Measurements from ENCODE around the gene ANKRD13A.
"Not testable (repeated sequence)": the region's sequence is repeated elsewhere in the genome, so short reads cannot be mapped to it uniquely, and the experiment has no call there.

Gene ANKRD13A

DNA sequence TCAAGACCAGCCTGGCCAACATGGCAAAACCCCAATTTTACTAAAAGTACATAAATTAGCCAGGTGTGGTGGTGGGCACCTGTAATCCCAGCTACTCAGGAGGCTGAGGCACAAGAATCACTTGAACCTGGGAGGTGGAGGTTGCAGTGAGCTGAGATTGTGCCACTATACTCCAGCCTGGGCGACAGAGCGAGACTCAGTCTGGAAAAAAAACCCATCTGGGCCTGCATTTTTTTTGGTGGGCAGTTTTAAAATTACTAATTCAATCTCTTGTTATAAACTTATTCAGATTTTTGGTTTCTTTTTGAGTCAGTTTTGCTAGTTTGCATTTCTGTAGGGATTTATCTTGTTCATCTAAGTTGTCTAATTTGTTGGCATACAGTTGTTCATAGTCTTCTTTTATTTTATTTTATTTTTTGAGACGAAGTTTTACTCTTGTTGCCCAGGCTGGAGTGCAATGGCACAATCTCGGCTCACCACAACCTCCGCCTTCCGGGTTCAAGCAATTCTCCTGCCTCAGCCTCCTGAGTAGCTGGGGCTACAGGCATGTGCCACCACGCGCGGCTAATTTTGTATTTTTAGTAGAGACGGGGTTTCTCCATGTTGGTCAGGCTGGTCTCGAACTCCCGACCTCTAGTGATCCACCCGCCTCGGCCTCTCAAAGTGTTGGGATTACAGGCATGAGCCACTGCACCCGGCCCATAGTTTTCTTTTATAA lies 9.6 kb downstream of the ANKRD13A start:
- DNase-seq: not testable (repeated sequence)

DNA sequence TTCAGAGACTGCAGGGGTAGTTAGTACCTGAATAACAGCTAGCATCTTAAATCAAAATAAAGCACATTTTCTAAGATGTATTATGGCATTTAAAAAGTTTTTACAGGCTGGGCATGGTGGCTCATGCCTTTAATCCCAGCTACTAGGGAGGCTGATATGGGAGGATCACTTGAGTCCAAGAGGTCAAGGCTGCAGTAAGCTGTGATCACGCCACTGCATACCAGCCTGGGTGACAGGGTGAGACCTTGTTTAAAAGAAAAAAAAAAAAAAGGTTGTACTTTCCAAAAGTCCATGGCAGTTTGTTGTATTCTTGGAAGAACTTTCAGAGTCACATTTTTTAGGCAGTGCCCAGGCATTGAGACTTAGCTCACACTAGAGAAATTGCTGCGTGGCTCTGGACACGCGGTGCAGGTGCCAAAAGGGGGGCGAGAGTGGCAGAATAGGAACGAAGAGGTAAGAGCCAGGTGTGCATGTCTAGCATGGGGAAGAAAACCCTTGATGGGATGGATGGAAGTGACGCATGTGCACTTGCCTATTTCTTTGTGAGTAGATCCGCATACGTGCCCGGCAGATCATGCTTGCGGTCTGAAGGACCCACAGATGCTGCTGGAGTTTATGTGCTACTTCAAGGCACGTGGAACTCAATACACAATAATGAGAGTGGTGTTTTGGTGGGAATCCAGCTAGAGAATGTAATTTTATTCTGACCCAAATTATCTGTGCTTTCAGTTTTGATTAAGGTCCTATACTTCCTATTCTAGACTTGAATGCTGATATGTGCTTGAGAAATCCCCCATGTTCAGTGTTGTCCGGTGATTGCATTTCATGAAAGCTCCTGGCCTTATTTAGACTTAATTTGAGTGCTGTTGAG lies 11.9 kb downstream of the ANKRD13A start:
- DNase-seq: peak; percentile 26

DNA sequence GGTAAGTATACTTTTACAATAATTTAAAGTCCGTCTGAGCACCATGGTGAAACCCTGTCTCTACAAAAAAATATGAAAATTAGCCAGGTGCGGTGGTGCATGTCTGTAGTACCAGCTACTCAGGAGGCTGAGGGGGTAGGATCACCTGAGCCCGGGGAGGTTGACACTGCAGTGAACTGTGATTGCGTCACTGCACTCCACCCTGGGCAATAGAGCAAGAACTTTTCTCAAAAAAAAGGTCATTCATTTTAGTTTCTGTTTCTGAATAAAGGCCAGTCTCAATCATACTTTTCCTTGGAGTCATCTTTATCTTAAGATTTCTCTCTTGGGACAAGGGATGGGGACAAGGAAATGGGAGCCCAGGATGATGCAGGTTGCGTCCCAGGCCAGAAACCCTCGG lies 12.9 kb downstream of the ANKRD13A start:
- peak; percentile 14 for DNase-seq

DNA sequence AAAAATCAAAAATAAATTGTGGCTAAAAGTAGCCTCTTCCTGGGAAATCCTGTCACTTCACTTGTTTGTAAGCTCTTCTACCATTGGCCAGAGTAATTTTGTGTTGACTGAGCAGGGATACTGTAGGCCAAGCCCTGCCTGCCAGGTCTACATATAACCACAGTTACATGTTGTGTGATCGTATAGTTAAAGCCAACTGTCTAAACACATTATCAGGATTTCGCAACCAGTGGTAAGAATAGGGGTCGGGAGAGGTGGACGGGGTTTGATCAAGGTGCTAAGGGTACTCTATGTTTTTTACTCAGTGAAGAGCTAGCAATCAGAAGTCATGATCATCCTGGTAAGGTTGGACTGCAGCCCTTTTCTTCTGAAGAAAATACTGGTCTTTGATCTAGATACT lies 13.4 kb downstream of the ANKRD13A start:
- DNase-seq: no peak

DNA sequence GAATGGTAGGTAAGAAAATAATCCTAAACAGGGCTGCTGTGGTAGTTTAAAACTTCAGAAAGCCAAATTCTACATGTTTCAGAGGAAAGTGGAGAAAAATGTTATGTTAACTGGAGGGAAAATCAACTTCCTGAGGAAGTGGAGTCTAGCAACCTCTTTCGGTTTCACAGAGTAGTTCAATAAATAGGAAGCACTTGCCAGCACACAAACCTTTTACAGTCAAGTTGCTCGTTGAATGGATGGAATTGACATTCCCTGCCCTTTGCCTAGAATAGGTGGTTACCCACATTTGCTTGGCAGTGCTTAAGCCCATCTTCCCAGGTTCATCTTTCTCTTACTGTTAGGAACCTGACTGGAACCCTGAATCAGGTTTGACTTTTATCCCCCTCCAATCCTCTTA lies 15.9 kb downstream of the ANKRD13A start:
- DNase-seq: no peak

DNA sequence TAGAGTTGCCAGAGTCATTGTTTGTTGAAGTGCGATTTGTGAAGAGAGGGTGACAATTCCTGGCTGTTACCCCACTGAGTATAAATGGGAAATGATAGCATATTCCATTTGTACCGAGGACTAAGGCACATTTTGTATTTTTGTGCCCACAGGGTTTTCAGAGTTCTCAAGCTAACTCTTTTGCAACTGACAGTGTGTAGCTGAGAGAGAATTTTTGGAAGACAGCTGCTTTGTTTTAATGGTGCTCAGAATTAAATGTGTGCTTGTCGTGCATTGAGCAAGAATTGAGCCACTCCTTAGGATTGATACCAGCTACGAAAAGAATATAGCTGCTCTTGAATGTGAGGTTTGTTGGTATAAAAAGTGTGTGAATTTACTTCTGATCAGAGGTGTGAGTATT lies 21.7 kb downstream of the ANKRD13A start:
- no peak for DNase-seq

DNA sequence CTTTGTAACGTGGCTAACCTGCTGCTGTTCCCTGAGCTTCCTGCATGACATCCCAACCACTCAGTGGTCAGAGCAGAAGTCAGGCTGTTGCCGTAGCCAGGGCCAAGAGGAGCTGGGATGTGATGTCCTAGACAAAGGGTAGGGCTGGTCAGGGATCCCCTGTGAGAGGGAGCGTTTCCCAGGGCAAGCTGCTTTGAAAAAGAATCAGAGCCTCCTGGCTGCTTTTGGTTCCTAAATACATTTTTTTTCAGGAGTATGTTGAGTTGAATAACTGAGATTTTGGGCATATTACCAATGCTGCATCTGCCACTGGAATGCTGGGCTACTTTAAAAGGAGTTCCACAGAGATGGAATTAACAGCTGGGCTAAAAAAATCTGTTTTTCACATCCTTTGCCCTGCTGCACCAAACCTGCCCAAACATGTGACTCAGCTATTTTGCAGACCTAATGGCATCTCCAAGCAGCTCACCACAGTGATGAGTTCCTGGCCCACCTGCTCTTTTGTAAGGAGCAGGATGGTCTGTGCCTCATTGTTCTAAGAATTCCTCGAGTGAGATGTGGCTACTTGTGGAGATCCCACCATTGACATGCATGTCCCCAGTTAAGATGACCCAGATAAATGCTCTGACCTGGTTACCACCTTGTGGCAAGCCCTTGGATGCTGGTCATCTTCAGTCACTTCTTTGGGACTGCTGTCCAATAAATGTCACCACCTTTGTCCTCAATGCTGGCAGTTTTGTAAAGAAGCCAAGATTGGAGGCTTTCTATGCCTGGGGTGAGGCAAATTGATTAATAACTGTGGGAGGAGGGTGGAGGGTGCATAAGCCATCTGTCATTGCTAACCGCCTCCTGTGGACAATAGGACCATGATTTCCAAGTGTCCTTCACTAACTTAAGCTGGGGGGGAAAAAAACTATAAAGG lies 24.1 kb downstream of the ANKRD13A start:
- DNase-seq: no peak

DNA sequence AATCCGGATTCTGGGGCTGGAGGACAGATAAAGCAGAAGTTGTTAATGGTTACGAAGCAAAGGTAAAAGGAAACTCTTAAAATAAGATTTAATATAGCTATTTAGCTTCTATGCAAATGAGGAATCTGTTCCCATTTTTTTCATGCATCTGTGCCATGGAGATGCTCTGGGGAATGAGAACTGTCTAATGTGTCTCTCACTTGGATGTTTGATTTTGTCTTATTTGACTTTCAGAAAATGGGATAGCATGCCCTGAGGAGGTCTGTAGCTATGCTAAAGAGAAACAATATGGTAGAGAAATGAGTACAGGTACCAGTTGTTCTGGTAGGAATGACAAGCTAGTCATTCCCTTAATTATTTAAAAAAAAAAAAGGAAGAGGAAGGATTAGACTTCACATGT lies 24.8 kb downstream of the ANKRD13A start:
- DNase-seq: no peak

DNA sequence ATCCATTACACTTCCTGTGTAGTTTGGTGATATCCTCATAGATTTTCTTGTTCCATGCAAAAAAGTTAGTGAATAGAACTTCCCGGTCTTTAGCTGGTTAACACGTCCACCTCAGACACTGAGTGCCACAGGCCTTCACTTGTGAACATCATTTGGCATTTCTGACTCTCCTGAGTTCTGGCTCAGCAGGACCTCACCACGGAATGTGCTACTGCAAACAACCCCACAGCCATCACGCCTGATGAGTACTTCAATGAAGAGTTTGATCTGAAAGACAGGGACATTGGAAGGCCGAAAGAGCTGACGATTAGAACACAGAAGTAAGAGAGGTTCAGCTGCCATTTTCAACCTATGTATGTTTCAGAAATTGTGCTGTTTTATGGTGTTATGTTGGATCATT lies 29.1 kb downstream of the ANKRD13A start:
- no peak for DNase-seq

DNA sequence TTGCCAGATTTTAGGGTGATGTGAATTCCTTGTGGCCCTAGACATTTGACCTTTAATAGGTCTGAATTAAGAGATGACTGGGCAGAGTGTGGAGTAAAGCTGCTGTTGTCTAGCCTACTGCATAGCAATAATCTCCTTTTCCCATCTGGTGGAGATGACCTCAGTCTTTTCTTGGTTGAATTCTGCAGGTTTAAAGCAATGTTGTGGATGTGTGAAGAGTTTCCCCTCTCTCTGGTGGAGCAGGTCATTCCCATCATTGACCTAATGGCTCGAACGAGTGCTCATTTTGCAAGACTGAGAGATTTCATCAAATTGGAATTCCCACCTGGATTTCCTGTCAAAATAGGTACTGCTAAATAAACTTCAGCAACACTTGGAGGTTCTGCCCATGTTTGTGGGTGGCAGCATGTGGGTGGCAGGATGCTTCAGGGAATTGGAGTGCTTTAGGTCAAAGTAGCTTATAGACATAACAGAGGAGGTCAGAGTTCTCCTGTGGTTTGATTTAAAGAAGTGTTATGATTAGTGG lies 30.1 kb downstream of the ANKRD13A start:
- DNase-seq: no peak

DNA sequence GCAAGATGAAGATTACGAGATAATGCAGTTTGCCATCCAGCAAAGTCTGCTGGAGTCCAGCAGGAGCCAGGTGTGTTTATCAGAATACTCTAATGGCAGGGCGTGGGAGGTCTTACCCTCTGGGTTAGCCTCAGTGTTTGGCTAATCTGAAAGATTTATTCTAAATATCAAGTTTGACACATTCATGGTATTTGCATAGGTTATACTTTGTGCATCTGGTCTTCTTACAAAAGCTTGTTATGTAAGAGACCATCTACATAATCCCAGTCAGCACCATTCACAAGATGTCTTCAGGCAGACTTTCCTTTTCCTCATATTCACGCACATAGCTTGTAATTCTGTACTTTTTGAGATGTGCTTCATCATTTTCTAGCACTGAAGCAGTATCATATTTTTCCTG lies 34.7 kb downstream of the ANKRD13A start:
- no peak for DNase-seq

DNA sequence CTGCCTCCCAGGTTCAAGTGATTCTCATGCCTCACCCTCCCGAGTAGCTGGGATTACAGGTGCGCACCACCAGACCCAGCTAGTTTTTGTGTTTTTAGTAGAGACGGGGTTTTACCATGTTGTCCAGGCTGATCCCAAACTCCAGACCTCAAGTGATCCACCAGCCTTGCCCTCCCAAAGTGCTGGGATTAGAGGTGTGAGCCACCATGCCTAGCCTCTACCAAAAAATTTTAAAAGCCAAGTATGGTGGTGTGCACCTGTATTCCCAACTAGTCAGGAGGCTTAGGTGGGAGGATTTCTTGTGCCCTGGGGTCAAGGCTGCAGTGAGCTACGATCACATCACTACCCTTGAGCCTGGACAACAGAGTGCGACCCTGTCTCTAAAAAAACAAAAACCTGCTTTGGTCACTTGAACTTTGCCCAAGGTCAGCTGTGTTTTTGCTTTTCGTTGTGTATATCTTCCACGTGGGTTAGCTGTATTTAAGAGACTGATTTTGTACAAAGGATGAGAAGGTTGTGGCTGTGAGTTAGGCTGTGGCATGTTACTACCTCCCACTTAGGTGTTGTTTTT lies 36.4 kb downstream of the ANKRD13A start:
- DNase-seq: no peak

DNA sequence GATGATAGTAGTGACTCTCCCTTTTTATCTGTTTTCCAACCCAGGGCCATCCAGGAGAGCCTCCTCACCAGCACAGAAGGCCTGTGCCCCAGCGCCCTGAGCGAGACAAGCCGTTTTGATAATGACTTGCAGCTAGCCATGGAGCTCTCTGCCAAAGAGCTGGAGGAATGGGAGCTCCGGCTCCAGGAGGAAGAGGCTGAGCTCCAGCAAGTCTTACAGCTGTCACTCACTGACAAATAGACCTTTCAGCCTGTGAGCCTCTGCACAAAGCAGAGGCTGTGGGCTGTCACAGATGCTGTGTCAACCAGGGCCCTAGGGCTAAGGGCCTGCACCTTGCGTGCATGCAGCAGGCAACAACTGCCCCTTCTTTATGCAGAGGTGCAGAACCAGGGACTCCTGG lies 38.1 kb downstream of the ANKRD13A start:
- DNase-seq: no peak

DNA sequence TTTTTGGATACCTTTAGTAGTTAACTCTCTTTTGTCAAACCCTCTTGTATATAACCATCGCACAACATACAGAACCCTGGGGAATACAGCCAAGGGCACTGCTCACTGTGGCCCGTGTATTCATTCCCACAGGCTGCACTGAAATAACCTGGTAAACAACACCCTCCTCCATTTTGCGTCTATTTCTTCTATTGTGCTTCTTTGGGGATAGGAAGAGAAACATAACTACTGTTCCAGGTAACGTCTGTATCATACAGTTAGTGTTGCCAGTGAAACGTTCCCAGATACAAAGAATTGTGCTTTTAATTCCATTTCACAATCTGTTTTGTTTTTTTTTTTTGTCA lies 39.5 kb downstream of the ANKRD13A start:
- DNase-seq: no peak

DNA sequence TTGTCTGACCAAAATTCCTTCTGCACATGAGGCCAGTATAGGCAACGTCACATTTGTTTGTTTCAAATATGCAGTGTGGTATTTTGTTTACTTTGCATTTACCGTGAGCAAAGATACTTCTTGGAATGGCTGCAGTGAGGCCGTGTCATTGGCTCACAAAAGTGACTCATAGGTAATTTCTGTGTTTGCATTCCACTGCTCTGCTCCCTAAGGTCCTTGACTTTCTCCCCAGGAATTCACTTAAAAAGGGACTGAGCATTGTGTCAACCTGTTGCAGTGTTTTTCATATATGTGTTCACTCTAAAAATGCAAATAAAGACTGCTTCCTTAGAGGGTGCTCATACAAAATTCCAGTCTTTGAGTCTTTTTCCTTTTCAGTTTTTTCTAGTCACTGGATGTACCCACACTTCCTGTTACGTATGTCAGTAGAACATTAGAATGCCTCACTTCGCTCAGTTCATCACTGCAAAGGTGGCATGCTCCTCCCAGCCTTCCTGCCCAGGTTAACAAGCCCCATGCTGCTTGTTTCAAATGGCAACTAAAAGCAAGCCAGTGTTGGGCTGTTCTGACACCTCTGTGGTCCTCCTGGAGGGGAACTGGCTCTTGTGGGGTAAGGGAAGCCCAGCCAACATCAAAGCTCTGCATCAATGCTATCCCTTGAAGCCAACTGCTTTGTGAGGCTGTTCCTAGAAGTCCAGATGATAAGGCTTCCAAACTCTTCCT lies 40.0 kb downstream of the ANKRD13A start:
- DNase-seq: peak; percentile 27

DNA sequence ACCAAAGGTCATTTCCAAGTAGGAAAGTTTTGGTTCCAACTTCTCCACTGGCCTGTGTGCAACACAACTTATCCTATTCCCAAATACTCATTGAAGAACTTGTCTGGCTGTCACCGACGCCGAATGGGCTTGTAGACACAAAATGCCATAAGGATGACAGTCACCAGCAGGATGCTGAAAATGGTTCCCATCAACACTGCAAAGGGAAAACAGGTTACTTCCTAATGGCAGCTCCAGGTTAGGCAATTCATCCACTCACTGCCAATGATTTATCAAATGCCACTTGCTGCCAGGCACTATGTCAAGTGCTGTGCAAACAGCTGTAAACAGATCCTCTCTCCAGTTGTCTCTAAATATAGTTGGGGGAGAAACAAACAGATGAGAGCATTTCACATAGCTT lies 43.0 kb downstream of the ANKRD13A start:
- no peak for DNase-seq

DNA sequence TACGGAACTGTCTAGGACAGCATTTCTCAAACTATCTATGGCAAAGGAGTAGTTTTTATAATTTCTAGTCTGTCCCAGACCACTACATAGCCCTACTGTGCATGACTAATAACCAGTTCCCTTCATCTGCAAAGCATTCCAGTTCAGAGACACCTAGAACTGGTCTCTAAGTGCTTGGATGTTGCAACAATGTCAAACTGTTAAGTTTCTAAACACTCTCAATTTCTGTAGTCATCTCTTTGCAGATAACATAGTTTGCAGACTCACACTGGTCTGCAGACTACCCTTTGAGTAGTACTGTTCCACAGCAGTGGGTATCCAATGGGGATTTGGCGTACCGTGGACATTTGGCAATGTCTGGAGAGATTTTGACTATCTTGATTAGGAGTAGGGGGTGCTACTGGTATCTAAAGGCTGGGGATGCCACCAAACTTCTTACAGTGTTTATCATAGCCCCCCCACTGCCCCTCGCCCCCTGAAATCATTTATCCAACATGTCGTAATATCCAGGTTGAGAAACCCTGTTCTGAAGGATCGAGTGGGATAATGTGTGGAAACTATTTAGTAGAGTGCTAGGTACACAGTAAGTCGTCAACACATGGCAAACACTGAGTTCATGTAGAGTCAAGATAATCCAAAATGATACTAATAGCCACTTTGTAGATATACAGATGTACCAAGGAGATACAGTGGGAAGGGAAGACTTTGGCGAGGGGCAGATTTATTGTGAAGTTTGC lies 47.4 kb downstream of the ANKRD13A start:
- no peak for DNase-seq

DNA sequence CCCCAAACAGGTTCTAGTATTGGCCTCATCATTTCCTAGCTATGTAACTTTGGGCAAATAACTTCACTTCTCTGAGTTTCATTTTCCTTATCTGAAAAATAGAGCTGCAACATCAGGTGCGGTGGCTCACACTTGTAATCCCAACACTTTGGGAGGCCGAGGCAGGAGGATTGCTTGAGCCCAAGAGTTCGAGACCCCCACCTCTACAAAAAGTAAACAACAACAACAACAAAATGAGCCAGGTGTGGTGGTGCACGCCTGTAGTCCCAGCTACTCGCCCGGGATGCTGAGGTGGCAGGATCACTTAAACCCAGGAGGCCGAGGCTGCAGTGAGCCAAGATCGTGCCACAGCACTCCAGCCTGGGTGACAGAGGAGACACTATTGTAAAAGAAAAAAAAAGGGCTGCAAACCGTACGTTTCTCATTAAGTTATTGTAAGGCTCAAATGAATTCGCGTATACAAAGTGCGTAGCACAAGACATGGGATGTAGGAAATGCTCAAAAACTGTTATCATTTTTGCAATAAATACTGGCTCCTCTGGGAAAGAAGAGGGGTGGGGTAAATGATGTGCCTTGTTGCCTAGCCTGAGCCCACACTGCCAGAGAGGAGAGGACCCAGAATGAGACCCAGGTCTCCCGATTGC lies 48.2 kb downstream of the ANKRD13A start:
- DNase-seq: no peak

DNA sequence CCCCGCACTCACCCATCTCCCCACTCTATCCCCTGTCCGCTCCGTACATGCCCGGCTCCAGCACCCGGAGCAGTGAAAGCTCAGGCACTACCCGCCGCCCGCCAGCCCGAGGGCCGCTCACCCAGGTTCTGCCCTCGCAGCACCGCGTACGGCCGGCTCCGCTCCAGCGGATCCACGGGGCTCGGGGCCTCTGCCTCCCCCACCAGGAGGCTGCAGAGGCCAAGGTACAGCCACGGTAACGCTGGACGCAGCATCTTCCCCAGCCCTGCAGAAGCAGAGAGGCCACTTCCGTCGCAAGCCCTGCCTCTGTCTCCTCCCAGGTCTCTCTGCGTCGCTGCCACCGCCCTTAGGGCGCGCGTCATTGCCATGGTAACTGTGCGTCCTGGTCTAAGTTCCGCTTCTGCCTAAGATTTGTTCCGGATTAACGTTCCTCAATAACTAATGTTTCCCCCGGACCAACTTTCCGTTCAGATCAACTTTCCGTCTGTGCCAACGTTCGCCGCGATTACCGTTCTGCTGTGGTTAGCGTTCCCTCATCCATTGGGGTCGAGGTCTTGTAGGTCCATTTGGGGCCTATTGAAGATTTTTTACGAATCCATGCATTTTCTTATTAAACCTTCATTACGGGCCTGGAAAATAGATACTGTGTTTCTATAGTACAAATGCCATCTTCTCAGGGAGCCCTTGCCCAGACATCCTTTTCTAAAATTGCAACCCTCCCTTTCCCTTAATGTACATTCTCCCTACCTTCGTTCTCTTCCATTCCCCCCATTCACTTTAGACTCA lies 49.2 kb downstream of the ANKRD13A start, which contains the start of gene C12orf76:
C12orf76 (minus strand) TSS at position 281 of the 786 bp plus-strand sequence; CDS start at position 254, 27 bp downstream.
- peak; percentile 88 for DNase-seq

DNA sequence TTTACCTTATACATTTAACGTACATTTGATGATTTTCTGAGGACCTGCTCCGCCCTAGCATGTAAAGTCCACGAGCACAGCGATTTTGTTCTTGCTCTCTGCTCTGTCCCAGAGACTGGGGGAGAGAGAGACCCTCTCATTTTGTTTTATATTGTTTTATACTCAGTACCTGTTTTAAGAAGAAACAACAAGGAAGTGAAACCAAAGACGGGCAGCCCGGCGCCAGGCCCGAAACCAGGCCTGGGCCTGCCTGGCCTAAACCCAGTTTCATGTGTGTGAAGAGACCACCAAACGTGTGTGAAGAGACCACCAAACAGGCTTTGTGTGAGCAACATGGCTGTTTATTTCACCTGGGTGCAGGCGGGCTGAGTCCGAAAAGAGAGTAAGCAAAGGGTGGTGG lies 49.8 kb downstream of the ANKRD13A start:
- DNase-seq: not testable (repeated sequence)
